Fibroblast of upper back skin (primary cell): ENCODE measurements around the gene MACO1.
A peak's percentile ranks its signal among the peaks of the same experiment; 100 is the strongest.

Experiments
- DNase-seq: peaks from one replicate; pipeline ENCODE4 v3.0.0-alpha.2; 2013

The MACO1 gene

GRCh38 chr1:25544819-25545218 lies 114.1 kb downstream of the MACO1 start:
- no peak for DNase-seq

DNA sequence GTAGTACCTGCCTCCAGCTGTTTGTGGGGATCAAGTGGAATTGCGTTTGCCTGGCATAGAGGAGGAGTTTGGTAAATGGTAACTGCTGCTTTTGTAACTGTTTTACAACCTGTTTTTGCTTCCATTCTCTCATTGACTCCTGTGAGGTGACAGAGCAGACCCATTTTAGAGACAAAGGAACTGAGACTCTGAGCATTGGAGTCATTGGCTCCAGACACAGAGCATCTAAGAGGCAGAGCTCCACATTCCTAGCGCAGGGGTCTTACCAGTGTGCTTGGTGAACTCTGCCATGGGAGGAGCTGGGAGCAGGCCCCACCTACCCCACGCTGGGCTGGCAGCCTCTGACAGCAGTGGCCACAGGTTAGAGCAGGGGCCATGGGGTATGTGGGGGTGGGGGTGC lies 115.1 kb downstream of the MACO1 start:
- no peak for DNase-seq

DNA sequence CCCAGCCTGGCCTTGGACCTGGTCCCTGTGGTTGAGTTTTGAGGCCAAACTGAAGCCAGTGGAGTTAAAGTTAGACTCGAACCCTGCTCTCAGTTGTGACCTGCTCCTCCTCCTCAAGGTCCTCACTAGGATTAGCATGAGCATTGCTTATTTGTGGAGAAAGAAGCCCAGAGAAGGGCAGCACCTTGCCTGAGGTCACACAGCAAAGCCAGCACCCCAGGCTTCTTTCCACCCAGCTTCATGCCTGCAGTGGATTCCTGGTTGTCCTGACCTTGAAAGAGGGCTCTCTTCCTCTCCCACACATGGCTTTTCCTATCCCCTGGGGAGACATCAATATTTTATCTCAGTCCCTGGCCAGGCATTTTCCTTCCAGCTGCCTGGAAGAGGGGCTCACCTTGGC lies 115.5 kb downstream of the MACO1 start:
- DNase-seq: no peak

DNA sequence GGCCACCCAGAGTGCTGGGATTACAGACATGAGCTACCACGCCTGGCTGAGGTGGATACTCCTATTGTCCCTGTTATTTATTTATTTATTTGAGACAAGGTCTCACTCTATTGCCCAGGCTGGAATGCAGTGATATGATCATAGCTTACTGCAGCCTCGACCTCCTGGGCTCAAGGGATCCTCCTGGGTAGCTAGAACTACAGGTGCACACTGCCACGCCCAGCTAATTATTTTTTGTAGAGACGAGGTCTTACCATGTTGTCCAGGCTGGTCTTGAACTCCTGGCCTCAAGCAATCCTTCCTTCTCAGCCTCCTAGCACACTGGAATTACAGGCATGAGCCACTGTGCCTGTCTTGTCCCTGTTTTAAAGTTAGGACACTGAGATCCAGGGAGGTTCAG lies 117.9 kb downstream of the MACO1 start:
- DNase-seq: no peak

- DNase-seq: peak; percentile 48
These were observed 118.8 kb downstream of the MACO1 start for GRCh38 chr1:25549273-25550154.
